Heart left ventricle (tissue), 16 donors: ENCODE results near the gene KPTN. TPM values are rescaled to one million over a fixed set of nuclear protein-coding genes. Genes with fewer than 3 reads are reported as not detected.
A peak's percentile ranks its signal among the peaks of the same experiment; 100 is the strongest.
"Not testable (repeated sequence)": the region's sequence is repeated elsewhere in the genome, so short reads cannot be mapped to it uniquely, and the experiment has no call there.

Experiments
- ATAC-seq, 4 donors: fragments of 200-7000 bp; cut with Tn5 transposase; one replicate each; pipeline ENCODE4 v1.9.1; 2020 to 2022; ENCODE audit warnings: moderate library complexity in 4 of 4, mild to moderate bottlenecking in 3 of 4, moderate number of reproducible peaks in 1 of 4
- DNase-seq, 5 donors: peaks; one replicate each; pipeline ENCODE4 v3.0.0-alpha.2; 2020
- H3K27ac ChIP-seq, 12 donors: fragments of 200-600 bp; sonication (generic) in 4 of 12; one replicate each; pipeline versions ENCODE4 v1.5.0 to v1.8.0; 2016 to 2022; ENCODE audit warnings: mild to moderate bottlenecking in 2 of 12
- H3K27me3 ChIP-seq, 9 donors: fragments of 200-600 bp; sonication (generic) in 2 of 9; one replicate each; pipeline versions ENCODE4 v1.5.1 to v1.8.0; 2016 to 2022; ENCODE audit warnings: mild to moderate bottlenecking in 3 of 9
- H3K36me3 ChIP-seq, 9 donors: fragments of 200-600 bp; sonication (generic) in 2 of 9; one replicate each; pipeline versions ENCODE4 v1.5.0 to v1.8.0; 2018 to 2022; ENCODE audit warnings: mild to moderate bottlenecking in 2 of 9
- H3K4me1 ChIP-seq, 12 donors: fragments of 200-600 bp; sonication (generic) in 4 of 12; one replicate each; pipeline versions ENCODE4 v1.5.0 to v1.8.0; 2016 to 2022; ENCODE audit warnings: mild to moderate bottlenecking in 3 of 12
- H3K4me3 ChIP-seq, 12 donors: fragments of 200-600 bp; sonication (generic) in 4 of 12; one replicate each; pipeline versions ENCODE4 v1.5.0 to v1.8.0; 2017 to 2022; ENCODE audit warnings: mild to moderate bottlenecking in 9 of 12, moderate library complexity in 4 of 12
- H3K9me3 ChIP-seq, 12 donors: fragments of 200-600 bp; sonication (generic) in 4 of 12; one replicate each; pipeline versions ENCODE4 v1.5.0 to v1.8.0; 2016 to 2022; ENCODE audit warnings: mild to moderate bottlenecking in 1 of 12
- POLR2A ChIP-seq, 2 donors: fragments of 450-650 bp; IDR thresholded peaks; one replicate each; pipeline ENCODE4 v1.6.1; 2017; ENCODE audit warnings: antibody characterized with exemption in 2 of 2, mild to moderate bottlenecking in 2 of 2, moderate library complexity in 2 of 2
- WGBS, 4 donors: extraction: QIAGEN DNeasy Blood & Tissue Kit in 2 of 4; methylation state at CpG; one replicate each; pipeline versions ENCODE4 v1.1.5 to v1.1.7; 2013 to 2018; 5-methylcytosine and 5-hydroxymethylcytosine counted together
- intact Hi-C, 10 donors: fragments of 100-400 bp; cut with DNase I; formaldehyde crosslinking; loops; one replicate each; pipeline versions ENCODE4 v1.11.1 to v1.14.2; 2022
- polyA plus RNA-seq, 2 donors: library from polyadenylated mRNA; stranded (reverse); fragments of 200-250 nt; gene quantifications; one replicate each; pipeline ENCODE4 v1.2.3, GENCODE V29; 2013
- total RNA-seq, 9 donors: library from RNA; depleted of rRNA in 2 of 9; stranded (reverse); fragments of >200 nt in 2 of 9; fragmentation: NEBNext Ultra II Directional in 3 of 9; extraction: Animal tissue kit (Norgen Biotek cat#: 25700) in 3 of 9; gene quantifications; one replicate each; pipeline versions ENCODE4 v1.1.0 to v1.2.4, GENCODE V29; 2016 to 2023
- TF ChIP-seq, protein P1 (sequence below), 12 donors: fragments of 200-600 bp; sonication (generic) in 4 of 12; IDR thresholded peaks; one replicate each; pipeline versions ENCODE4 v1.5.0 to v1.8.0; 2018 to 2022; ENCODE audit warnings: antibody characterized with exemption in 12 of 12, mild to moderate bottlenecking in 5 of 12
- donor health status: ischemic (EF 13 %, LVEDD 7.1; RV severe dilation, severe dysfunction).
- donor health status: healthy with polysubstance abuse.
- donor health status: DM: no; HTN: yes; CAD: no.
- donor health status: DM: no; HTN: no; CAD: no.
- donor health status: ischemic (EF 25% LVEDD 6.9; RV normal size, moderate dysfunction).
- donor health status: ischemic (EF 25% LVEDD 5.7; RV mildly dilated, moderate dysfunction).
- donor health status: healthy.
- donor health status: DM: yes; HTN: yes; CAD: no.
- donor health status: ischemic (EF 35%, LVEDD 5.7; RV mildly dilated, moderate dysfunction).
- donor health status: nonischemic (EF 11% LVEDD 7.7; RV severe dilation, severe dysfunction).
- donor health status: DM: yes; HTN: yes; CAD: no.
- donor health status: PGD.
- donor health status: ischemic (EF 29% LVEDD 5.4; RV normal size, mild dysfunction).
- donor health status: nonischemic (EF 23%, LVEDD 6.1; RV moderate dilation, normal function).

Gene KPTN
- total and polyA plus RNA-seq, 11 donors, result 3.2 to 15.8 (median 7.8) TPM

DNA sequence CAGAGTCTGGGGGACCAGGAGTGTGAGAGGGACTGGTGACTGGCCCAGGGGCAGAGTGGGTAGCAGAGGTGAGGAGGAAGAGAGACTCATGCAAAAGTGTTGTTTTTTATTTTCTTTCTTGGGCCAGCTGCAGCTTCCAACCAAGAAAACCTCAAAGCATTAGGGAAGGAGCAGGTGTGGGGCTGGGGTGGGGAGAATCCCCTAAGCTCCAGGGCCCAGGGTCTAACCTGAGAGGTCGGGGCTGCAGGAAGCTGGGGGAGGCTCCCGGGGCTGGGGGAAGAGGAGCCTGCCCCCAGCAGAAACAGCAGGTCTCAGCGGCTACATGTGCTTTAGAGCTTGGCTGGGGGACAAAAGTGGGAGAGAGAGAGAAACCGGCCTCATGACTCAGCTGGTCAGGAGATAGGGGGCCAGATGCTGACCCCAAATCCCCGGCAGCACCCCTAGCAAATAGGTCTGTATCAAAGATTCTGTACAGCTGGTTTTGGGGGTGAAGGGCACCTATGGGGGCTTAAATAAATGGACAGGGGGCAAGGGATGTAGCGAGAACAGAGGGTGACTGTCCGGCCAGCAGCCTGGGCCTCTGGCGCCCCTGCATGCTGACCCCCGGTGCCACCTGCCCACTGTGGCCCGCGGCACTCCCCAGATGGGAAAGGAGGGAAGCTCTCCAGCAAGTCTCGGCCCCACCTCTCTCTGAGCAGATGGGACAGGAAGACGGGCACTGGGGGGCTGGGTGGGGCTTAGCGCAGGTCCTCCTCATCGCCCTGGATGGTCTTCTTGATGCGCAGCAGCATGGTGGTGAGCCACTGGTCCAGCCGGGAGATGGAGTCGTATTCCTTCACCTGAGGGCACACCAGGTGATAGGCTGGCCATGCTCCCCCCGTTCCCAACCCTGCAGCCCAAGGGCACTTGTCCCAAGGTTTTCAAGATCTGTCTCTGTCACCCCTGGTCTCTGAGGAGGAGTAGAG lies 3.8 kb upstream of the KPTN start:
- 79 to 87% (median 85%) methylated on average over 14 to 19 of the region's 19 CpGs for WGBS, 4 donors
- intact Hi-C loops, result no loop called here
- no peaks in the 10 kb centered on the region for H3K9me3 ChIP-seq
- no peak overlapping the region for H3K4me3 ChIP-seq
- ATAC-seq (no peak), DNase-seq (peak in 2 of 5 donors; percentile 22 to 48)
- H3K27ac ChIP-seq, result no peak overlapping the region
- H3K27me3 ChIP-seq, result no peaks in the 10 kb centered on the region
- peaks cover 1 to 51% (median 47%) of the 10 kb centered on the region in 9 donors for H3K36me3 ChIP-seq
- H3K4me1 ChIP-seq, result peaks cover 0 to 34% (median 13%) of the 10 kb centered on the region in 12 donors
- TF ChIP-seq, protein P1, sequence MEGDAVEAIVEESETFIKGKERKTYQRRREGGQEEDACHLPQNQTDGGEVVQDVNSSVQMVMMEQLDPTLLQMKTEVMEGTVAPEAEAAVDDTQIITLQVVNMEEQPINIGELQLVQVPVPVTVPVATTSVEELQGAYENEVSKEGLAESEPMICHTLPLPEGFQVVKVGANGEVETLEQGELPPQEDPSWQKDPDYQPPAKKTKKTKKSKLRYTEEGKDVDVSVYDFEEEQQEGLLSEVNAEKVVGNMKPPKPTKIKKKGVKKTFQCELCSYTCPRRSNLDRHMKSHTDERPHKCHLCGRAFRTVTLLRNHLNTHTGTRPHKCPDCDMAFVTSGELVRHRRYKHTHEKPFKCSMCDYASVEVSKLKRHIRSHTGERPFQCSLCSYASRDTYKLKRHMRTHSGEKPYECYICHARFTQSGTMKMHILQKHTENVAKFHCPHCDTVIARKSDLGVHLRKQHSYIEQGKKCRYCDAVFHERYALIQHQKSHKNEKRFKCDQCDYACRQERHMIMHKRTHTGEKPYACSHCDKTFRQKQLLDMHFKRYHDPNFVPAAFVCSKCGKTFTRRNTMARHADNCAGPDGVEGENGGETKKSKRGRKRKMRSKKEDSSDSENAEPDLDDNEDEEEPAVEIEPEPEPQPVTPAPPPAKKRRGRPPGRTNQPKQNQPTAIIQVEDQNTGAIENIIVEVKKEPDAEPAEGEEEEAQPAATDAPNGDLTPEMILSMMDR (IDR thresholded peaks at IDR 0.05), result no peak
- TF ChIP-seq POLR2A (IDR thresholded peaks at IDR 0.05), result no peak

DNA sequence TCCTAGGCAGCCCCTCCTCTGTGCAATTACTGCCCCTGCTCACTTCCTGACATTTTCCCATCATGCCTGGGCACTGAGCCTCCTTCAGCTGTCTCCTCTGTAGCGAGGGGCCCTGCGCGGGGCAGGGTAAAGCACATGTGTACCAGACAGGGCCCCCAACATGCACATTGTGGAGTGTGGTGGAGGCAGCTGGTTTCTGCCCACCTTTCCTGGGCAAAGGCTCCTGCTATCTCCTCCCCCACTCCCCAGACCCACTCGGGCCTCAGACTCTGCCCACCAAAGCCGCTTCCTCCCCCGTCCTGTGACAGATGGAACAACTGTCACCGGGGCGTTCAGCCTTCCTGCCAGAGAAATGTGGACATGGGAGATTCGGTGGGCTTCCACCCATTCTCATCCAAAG lies 2.9 kb upstream of the KPTN start:
- Histone ChIP-seq H3K27me3 (no peaks in the 10 kb centered on the region), H3K9me3 (no peaks in the 10 kb centered on the region), H3K27ac (peak overlapping the region in 1 of 12 donors; percentile 13), H3K4me3 (no peak overlapping the region), H3K36me3 (peaks cover 0 to 42% (median 37%) of the 10 kb centered on the region in 9 donors), H3K4me1 (peaks cover 0 to 25% (median 12%) of the 10 kb centered on the region in 12 donors)
- 60 to 73% (median 71%) methylated on average over 9 of the region's 9 CpGs for WGBS, 4 donors
- TF ChIP-seq, protein P1 (IDR thresholded peaks at IDR 0.05), result no peak
- no peak for TF ChIP-seq POLR2A (IDR thresholded peaks at IDR 0.05)
- DNase-seq, result peak in 2 of 5 donors; percentile 13 to 28
- no peak for ATAC-seq
- intact Hi-C loops, result no loop called here

DNA sequence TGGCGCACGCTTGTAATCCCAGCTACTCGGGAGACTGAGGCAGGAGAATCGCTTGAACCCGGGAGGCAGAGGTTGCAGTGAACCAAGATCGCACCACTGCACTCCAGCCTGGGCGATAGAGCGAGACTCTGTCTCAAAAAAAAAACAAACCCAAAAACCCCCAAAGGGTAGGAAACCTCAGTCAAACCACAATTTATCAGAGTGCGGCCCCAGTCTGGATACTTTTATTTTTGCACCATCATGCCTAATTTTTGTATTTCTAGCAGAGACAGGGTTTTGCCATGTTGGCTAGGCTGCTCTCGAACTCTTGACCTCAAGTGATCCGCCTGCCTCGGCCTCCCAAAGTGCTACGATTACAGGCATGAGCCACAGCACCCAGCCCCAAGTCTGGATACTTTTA lies 2.2 kb upstream of the KPTN start:
- H3K9me3 ChIP-seq, H3K27me3 ChIP-seq, H3K4me3 ChIP-seq, DNase-seq, ATAC-seq, intact Hi-C loops: not testable (repeated sequence)
- peaks cover 0 to 35% (median 30%) of the 10 kb centered on the region in 9 donors for H3K36me3 ChIP-seq
- H3K27ac ChIP-seq, result peak overlapping the region in 1 of 12 donors; percentile 13
- peaks cover 0 to 21% (median 12%) of the 10 kb centered on the region in 12 donors for H3K4me1 ChIP-seq
- 80 to 92% (median 87%) methylated on average over 13 of the region's 13 CpGs for WGBS, 4 donors

DNA sequence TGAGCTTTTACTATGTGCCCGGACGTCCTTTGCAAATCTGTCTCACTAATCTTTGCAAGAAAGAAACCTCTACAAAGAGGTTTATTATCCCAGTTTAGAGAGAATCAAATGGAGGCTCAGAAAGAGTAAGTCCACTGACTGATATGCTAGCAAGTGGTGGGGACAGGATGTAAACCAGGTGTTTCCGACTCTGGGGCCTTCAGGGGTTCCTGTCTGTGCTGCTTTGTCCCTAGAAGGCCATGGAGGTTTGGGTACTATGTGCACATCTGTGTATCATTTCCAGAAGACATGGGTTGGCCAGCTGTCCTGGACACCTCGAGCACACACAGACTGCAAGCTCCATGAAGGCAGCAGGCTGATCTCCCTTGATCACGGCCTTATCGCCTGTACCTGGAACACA lies 1.2 kb upstream of the KPTN start:
- DNase-seq (peak in 1 of 5 donors; percentile 11), ATAC-seq (no peak)
- Histone ChIP-seq H3K36me3 (peaks cover 0 to 27% (median 22%) of the 10 kb centered on the region in 9 donors), H3K27ac (peak overlapping the region in 4 of 12 donors; percentile 93 to 96 (median 94)), H3K4me1 (peaks cover 0 to 19% (median 12%) of the 10 kb centered on the region in 12 donors), H3K27me3 (no peaks in the 10 kb centered on the region), H3K4me3 (peak overlapping the region in 1 of 12 donors; percentile 80), H3K9me3 (no peaks in the 10 kb centered on the region)
- WGBS, 4 donors, result 78 to 89% (median 81%) methylated on average over 6 of the region's 6 CpGs
- TF ChIP-seq, protein P1 (IDR thresholded peaks at IDR 0.05), result no peak
- TF ChIP-seq POLR2A (IDR thresholded peaks at IDR 0.05), result no peak
- intact Hi-C loops, result loop anchor here in 3 of 10 donors (2.0 kb wide), 1 partner anchor 30 kb away; the partner anchor contains the start of gene NAPA (in 3 of the 3)
